Keratinocyte (primary cell): ENCODE data around the gene MS4A18. TPM values are rescaled to one million over a fixed set of nuclear protein-coding genes. Genes with fewer than 3 reads are reported as not detected.

Experiments used
- DNase-seq: peaks from one replicate; pipeline ENCODE4 v3.0.0-alpha.2; 2011; ENCODE audit warnings: low read depth, missing footprints, low spot score
- FAIRE-seq: peaks from 2 replicates; lab custom pipeline; 2011; peaks lifted over from hg19 to GRCh38; lab: Jason Lieb, UNC
- H2AFZ ChIP-seq: 2 replicates; pipeline ENCODE4 v1.6.0; 2012; ENCODE audit warnings: low read length, control low read depth, inconsistent platforms; ENCODE audit not compliant: control insufficient read depth
- H3K27ac ChIP-seq: 2 replicates; pipeline ENCODE4 v1.5.1; 2011; ENCODE audit warnings: low read length; ENCODE audit not compliant: control insufficient read depth, insufficient read depth
- H3K27me3 ChIP-seq: 3 replicates; pipeline ENCODE4 v1.6.0; 2011; ENCODE audit warnings: low read length; ENCODE audit not compliant: control insufficient read depth, insufficient read depth; ENCODE audit errors: extremely low read depth
- H3K36me3 ChIP-seq, 2 experiments: 2 replicates in 1 of 2; 3 replicates in 1 of 2; pipeline ENCODE4 v1.5.1; 2011; ENCODE audit warnings: low read length in 2 of 2, mild to moderate bottlenecking in 1 of 2; ENCODE audit not compliant: control insufficient read depth in 2 of 2, insufficient read depth in 2 of 2; ENCODE audit errors: extremely low read depth in 1 of 2
- H3K4me1 ChIP-seq: 3 replicates; pipeline ENCODE4 v1.5.1; 2011; ENCODE audit warnings: low read length; ENCODE audit not compliant: control insufficient read depth, insufficient read depth; ENCODE audit errors: extremely low read depth
- H3K4me2 ChIP-seq: 3 replicates; pipeline ENCODE4 v1.6.0; 2011; ENCODE audit warnings: low read depth, low read length; ENCODE audit not compliant: control insufficient read depth, insufficient read depth; ENCODE audit errors: extremely low read depth
- H3K4me3 ChIP-seq, 3 experiments: fragments of 200-600 bp in 1 of 3; sonication (generic) in 1 of 3; 2 replicates in 2 of 3; 3 replicates in 1 of 3; pipeline ENCODE4 v1.5.1; 2011 to 2016; ENCODE audit warnings: low read length in 3 of 3, mild to moderate bottlenecking in 3 of 3, control low read depth in 2 of 3, inconsistent platforms in 1 of 3, low read depth in 1 of 3, mixed read lengths in 1 of 3, mixed run types in 1 of 3, moderate library complexity in 1 of 3; ENCODE audit not compliant: control insufficient read depth in 2 of 3, insufficient read depth in 2 of 3; ENCODE audit errors: extremely low read depth in 1 of 3
- H3K79me2 ChIP-seq: 2 replicates; pipeline ENCODE4 v1.6.0; 2012; ENCODE audit warnings: low read length; ENCODE audit not compliant: control insufficient read depth, insufficient read depth
- H3K9ac ChIP-seq: 3 replicates; pipeline ENCODE4 v1.6.0; 2011; ENCODE audit warnings: low read length; ENCODE audit not compliant: control insufficient read depth, insufficient read depth; ENCODE audit errors: extremely low read depth
- H3K9me1 ChIP-seq: 3 replicates; pipeline ENCODE4 v1.6.0; 2011; ENCODE audit warnings: low read length; ENCODE audit not compliant: control insufficient read depth, insufficient read depth; ENCODE audit errors: extremely low read depth
- H3K9me3 ChIP-seq: 2 replicates; pipeline ENCODE4 v1.5.1; 2012; ENCODE audit warnings: low read depth, low read length; ENCODE audit not compliant: control insufficient read depth
- H4K20me1 ChIP-seq: 3 replicates; pipeline ENCODE4 v1.6.0; 2011; ENCODE audit warnings: low read length; ENCODE audit not compliant: control insufficient read depth, insufficient read depth; ENCODE audit errors: extremely low read depth
- CTCF ChIP-seq, 3 experiments: IDR thresholded peaks in 1 of 3; conservative IDR thresholded peaks in 1 of 3; optimal IDR thresholded peaks in 1 of 3; 2 replicates in 2 of 3; 3 replicates in 1 of 3; pipeline versions ENCODE3 to v1.5.1; 2011; ENCODE audit warnings: low read length in 3 of 3, mild to moderate bottlenecking in 3 of 3, moderate library complexity in 2 of 3, control low read depth in 1 of 3, inconsistent platforms in 1 of 3; ENCODE audit not compliant: insufficient read depth in 2 of 3; ENCODE audit errors: extremely low read depth in 1 of 3
- EZH2 ChIP-seq: IDR thresholded peaks from one replicate; pipeline ENCODE4 v1.6.1; 2012; ENCODE audit warnings: inconsistent platforms, mild to moderate bottlenecking, low read length, moderate library complexity
- dilution Hi-C: fragments of 300-500 bp; cut with MboI; formaldehyde crosslinking; loops from one replicate; pipeline ENCODE4 v1.7.0; 2020; ENCODE audit warnings: low sequenced_read_pairs; ENCODE audit not compliant: extremely low pct_ligation_motif_present
- polyA plus RNA-seq, 5 experiments: library from polyadenylated mRNA; depleted of rRNA in 3 of 5; stranded (reverse) in 3 of 5; stranded (forward) in 1 of 5; unstranded in 1 of 5; fragments of >200 nt; gene quantifications; 1 replicate in 1 of 5; 2 replicates in 3 of 5; 3 replicates in 1 of 5; pipeline versions ENCODE4 v1.2.1 to v1.2.3, GENCODE V29; 2011 to 2012; ENCODE audit warnings: missing spikeins in 2 of 5, low read depth in 1 of 5, low replicate concordance in 1 of 5

Gene MS4A18
- polyA plus RNA-seq, 1 donor (not counting 4 experiments of a cell fraction or from before 2014, with no cell fraction given), result not detected

- Histone ChIP-seq H2AFZ (no peak overlapping the region), H3K4me2 (no peak overlapping the region), H3K9ac (no peak overlapping the region), H3K36me3 (no peaks in the 10 kb centered on the region), H3K4me3 (no peak overlapping the region), H3K79me2 (no peaks in the 10 kb centered on the region), H3K27ac (no peak overlapping the region), H3K4me1 (no peaks in the 10 kb centered on the region), H3K9me1 (no peaks in the 10 kb centered on the region), H3K9me3 (no peaks in the 10 kb centered on the region), H4K20me1 (no peaks in the 10 kb centered on the region), H3K27me3 (no peaks in the 10 kb centered on the region)
- FAIRE-seq (no peak), DNase-seq (no peak)
- dilution Hi-C loops, result no loop called here
- TF ChIP-seq EZH2 (no peak), CTCF (optimal IDR thresholded peaks at IDR 0.05 in 1 of 3, IDR thresholded peaks at IDR 0.05 in 1 of 3, conservative IDR thresholded peaks at IDR 0.05 in 1 of 3; ENCODE audit: extremely low read depth in 1 of 3, insufficient read depth in 2 of 3, low read length in 3 of 3) (no peak)
Observed at GRCh38 chr11:60720460-60720859, 4.1 kb upstream of the MS4A18 start.

DNA sequence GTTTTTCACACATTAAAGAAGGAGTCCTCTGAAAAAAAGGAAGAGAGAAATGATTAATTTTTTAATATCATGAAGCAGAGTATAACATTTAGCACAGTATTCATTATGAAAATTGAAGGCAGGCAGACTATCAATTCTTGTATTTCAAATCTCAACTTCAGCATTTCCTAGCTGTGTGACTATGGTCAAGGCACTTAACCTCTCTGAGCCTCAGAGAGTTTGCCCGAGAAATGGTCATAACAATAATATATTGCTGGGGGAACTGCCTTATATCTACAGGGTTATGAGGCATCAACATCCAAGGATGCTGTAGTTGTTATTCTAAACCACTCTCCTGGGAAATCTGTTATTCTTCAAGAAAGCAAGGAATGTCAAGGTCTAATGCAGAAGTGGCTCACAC lies 1.1 kb downstream of the MS4A18 start:
- H3K79me2 ChIP-seq, result no peaks in the 10 kb centered on the region
- H3K4me1 ChIP-seq, result no peaks in the 10 kb centered on the region
- H3K27me3 ChIP-seq, result no peaks in the 10 kb centered on the region
- DNase-seq (no peak), FAIRE-seq (no peak)
- TF ChIP-seq CTCF (optimal IDR thresholded peaks at IDR 0.05 in 1 of 3, IDR thresholded peaks at IDR 0.05 in 1 of 3, conservative IDR thresholded peaks at IDR 0.05 in 1 of 3; ENCODE audit: extremely low read depth in 1 of 3, insufficient read depth in 2 of 3, low read length in 3 of 3), result no peak
- TF ChIP-seq EZH2, result no peak
- no peaks in the 10 kb centered on the region for H4K20me1 ChIP-seq
- no peaks in the 10 kb centered on the region for H3K9me1 ChIP-seq
- H3K36me3 ChIP-seq, result no peaks in the 10 kb centered on the region
- H3K4me3 ChIP-seq, result no peak overlapping the region
- dilution Hi-C loops, result no loop called here
- H3K9me3 ChIP-seq, result no peaks in the 10 kb centered on the region
- H3K9ac ChIP-seq, result no peak overlapping the region
- H3K4me2 ChIP-seq, result no peak overlapping the region
- no peak overlapping the region for H3K27ac ChIP-seq
- H2AFZ ChIP-seq, result no peak overlapping the region
